IPS-11a (cell line): Measurements from ENCODE around the gene CNOT10.
"Not testable (repeated sequence)": the region's sequence is repeated elsewhere in the genome, so short reads cannot be mapped to it uniquely, and the experiment has no call there.

ENCODE experiments used
- H3K4me3 ChIP-seq: one replicate; pipeline ENCODE4 v1.5.1; 2013; ENCODE audit warnings: low read depth, low read length, control low read depth

CNOT10 gene

DNA sequence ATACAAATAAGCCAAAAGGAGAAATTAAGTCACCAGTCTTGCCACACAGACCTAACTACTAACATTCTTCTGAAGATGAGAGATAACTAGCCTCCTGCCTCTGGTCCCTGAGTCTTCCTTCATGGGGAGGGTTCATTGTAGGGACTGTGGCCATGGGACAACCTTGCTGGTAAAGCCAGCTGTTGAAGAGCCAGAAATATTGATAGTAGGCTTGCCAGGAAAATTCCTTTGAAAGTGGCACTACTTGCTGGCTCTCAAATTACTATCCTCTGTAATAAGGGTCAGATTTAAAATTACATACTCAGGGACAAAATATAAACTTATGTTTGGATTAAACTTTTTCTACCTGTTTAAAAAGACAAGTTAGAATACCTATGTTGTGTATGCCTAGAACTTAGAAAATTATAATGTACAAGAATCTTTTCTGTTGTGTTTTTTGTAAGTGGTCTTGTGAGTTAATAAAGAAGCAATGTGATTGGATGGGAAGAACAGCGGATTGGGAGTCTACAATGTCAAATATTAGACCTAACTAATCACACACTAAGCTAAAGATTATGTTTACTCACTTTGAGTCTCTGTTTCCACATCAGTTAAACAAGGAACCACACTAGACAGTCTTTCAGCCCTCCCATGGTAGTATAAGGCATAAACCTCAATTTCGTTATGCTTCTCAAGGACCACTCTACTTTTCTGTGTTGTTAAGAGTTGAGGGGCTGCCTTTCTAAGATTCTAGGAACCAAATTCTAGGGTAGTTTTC, 72.8 kb downstream of the CNOT10 start:
- H3K4me3 ChIP-seq, result no peak overlapping the region

GRCh38 chr3:32758375-32758753, 73.4 kb downstream of the CNOT10 start:
- no peak overlapping the region for H3K4me3 ChIP-seq

GRCh38 chr3:32759342-32759741, 74.4 kb downstream of the CNOT10 start:
- H3K4me3 ChIP-seq, result no peak overlapping the region

- H3K4me3 ChIP-seq, result no peak overlapping the region
These were observed 79.5 kb downstream of the CNOT10 start for GRCh38 chr3:32764481-32764880.

GRCh38 chr3:32778389-32778788, 93.4 kb downstream of the CNOT10 start:
- no peak overlapping the region for H3K4me3 ChIP-seq

DNA sequence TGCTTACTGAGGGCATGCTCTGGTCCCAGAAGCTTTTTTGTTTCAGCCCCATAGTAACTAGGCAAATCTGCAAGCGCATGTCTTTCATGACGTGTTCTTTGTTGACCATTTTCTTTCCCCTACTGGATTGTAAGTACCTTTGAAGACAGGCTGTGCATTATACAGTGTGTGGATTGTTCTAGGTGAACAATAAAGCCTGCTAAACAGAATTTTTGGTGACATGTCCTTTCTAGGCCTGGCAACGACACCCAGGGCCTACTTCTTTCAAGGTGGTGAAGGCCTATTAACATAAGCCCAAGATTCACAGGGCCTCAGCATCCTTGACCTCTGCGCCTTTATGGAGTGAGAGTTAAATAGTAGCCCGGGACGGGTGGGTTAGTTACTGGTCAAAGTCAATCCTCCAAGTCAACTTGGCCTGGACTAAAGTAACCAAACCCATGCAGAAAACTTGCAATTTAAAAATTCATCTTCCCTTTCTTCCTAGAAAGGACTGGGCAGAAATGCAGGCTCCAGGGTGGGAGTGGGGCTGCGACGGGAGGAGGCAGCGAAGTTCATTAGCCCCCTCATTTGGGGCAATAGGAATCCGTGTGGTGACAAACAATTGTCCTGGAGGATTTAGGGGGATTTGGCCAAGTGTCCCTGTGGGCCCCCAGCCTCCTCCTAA, 95.2 kb downstream of the CNOT10 start:
- H3K4me3 ChIP-seq, result no peak overlapping the region

DNA sequence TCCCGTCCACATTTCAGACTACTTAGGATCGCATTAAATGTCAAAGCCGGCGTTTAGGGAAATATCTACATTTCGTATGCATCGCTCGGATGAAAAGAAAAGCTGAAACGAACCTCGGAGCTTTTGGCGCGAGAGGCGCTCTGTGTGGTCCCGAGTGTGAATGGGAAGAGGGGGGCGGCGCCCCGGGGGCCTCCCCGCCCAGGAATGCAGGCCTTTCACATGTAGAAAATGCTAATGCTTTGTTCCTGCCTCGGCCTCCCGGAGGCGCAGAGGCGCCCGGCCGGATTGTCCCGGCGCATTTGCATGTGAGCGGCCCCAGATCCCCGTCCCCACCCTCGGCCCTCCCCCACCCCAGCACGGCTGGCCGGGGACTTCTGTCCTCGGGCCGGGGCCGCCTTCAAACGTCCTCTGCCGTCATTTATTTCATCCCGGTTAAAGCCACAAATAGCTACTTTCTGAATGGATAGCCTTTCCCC, 95.8 kb downstream of the CNOT10 start:
- H3K4me3 ChIP-seq, result peak overlapping the region; percentile 60

DNA sequence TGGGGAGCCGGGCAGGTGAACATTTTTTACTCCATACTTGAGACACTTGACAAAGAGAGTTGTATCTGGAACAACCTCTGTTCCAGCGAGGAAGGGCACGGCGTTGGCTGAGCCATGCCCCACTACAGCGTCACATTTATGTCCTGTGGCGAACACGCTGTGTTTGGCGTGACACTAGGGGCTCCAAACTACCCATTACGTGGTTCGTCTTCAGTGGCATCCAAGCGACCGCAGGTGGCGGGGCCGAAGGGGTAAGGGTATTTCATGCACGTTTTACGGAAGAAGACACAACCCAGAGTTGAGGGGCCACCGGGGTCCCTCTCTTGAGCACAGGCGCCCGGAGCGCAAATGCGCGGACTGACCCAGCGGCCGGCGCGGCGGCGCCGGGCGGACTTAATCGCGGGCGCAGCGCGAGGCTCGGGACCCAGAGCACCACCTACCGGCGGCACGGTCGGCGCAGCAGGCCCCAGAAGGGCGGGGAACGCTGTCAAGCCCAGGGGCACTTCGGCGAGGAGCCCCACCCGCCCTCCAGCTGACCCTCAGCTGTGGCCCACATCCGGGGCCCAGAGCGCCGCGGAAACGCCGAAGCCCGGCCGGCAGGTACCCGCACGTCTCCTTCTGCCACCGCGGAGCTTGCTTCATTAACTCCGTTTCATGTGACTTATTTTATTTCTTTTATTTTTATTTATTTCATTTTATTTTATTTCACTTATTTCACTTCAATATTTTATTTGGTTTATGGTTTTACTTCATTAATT, 96.4 kb downstream of the CNOT10 start:
- H3K4me3 ChIP-seq, result peak overlapping the region; percentile 60

DNA sequence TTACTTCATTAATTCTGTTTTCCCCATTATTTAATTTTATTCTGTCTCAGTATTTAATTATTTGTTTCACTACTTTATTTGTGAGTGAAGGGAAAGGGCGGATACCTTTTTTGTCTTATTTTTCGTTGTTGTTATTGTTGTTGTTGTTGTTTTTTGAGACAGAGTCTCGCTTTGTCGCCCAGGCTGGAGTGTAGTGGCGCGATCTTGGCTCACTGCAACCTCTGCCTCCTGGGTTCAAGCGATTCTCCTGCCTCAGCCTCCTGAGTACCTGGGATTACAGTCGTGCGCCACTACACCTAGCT, 96.9 kb downstream of the CNOT10 start:
- peak overlapping the region; percentile 60 for H3K4me3 ChIP-seq

GRCh38 chr3:32782407-32782806, 97.4 kb downstream of the CNOT10 start:
- H3K4me3 ChIP-seq, result no peak overlapping the region

- H3K4me3 ChIP-seq, result no peak overlapping the region
These were observed 106.8 kb downstream of the CNOT10 start for GRCh38 chr3:32791833-32792232.

GRCh38 chr3:32794487-32795308, 109.7 kb downstream of the CNOT10 start:
- no peak overlapping the region for H3K4me3 ChIP-seq

DNA sequence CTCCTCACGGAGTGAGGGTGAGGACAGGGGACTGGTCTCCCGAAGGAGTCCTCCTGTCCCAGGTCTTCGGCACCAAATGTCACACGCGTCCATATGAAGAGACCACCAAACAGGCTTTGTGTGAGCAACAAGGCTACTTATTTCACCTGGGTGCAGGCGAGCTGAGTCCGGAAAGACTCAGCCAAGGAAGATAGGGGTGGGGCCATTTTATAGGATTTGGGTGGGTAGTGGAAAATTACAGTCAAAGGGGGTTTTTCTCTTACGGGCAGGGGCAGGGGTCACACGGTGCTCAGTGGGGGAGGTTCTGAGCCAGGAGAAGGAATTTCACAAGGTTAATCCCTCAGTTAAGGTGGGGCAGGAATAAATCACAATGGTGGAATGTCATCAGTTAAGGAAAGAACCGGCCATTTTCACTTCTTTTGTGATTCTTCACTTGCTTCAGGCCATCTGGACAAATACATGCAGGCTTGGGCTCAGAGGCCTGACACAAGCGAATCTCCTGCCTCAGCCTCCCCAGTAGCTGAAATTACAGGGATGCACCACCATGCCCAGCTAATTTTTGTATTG, 111.5 kb downstream of the CNOT10 start:
- not testable (repeated sequence) for H3K4me3 ChIP-seq

DNA sequence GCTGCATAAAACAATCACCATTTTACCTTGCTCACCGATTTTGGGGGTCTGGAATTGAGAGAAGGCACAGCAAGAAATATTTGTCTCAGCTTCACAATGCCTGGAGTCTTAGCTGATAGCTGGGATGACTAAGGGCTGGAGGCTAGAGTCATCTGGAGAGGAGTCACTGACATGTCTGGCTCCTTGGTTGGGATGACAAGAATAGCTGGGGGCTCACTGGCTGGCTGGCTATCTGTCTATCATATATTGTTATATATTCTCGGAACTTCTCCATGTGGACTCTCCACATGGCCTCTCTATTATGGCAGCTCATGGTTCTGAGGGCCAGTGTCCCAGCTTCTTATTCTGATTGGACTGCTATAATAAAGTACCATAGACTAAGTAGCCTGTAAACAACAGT, 112.8 kb downstream of the CNOT10 start:
- H3K4me3 ChIP-seq, result no peak overlapping the region

DNA sequence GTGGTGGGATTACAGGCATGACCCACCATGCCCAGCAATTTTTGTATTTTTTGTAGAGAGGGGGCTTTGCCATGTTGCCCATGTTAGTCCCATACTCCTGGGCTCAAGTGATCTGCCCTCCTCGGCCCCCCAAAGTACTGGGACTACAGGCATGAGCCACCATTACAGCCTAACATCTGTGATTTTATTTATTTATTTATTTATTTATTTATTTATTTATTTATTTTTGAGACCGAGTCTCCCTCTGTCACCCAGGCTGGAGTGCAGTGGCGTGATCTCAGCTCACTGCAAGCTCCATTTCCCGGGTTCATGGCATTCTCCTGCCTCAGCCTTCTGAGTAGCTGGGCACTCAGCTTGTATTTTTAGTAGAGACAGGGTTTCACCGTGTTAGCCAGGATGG, 116.5 kb downstream of the CNOT10 start:
- not testable (repeated sequence) for H3K4me3 ChIP-seq

- H3K4me3 ChIP-seq, result no peak overlapping the region
These were observed 128.2 kb downstream of the CNOT10 start for GRCh38 chr3:32813180-32813579.

DNA sequence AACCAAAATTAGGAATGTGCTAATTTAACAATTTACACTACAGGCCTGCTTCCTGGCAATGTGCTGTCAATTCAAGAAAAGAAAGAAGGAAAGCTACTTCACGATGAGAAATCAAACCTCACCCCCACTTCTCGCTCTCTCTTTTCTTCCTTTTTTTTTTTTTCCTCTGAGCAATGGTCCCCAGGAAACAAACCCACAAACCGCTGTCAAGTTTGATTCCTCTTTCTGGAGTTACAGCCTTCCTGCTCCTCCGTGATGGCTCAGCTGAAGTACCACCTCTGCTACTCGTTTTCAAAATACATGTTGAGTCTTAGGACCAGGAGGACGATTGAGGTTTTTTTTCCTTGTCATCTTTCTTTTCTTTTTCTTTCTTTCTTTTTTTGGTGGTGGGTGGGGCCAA, 129.4 kb downstream of the CNOT10 start:
- H3K4me3 ChIP-seq, result peak overlapping the region; percentile 0

- H3K4me3 ChIP-seq, result peak overlapping the region; percentile 38
These were observed 131.0 kb downstream of the CNOT10 start for GRCh38 chr3:32815841-32816438.

GRCh38 chr3:32816439-32817256, 131.7 kb downstream of the CNOT10 start:
- peak overlapping the region; percentile 98 for H3K4me3 ChIP-seq

- H3K4me3 ChIP-seq, result peak overlapping the region; percentile 98
These were observed 132.2 kb downstream of the CNOT10 start for GRCh38 chr3:32817257-32817557.
